ENCODE data around the gene ITGB1BP2. TPM values are rescaled to one million over a fixed set of nuclear protein-coding genes. Genes with fewer than 3 reads are reported as not detected.
"Not testable (repeated sequence)": the region's sequence is repeated elsewhere in the genome, so short reads cannot be mapped to it uniquely, and the experiment has no call there.

Gene ITGB1BP2
- total RNA-seq, 1 donor from 2014 or later, result 0.38 TPM

GRCh38 chrX:71302461-71303213, 1.1 kb downstream of the ITGB1BP2 start:
- Histone ChIP-seq H3K27ac (no peak overlapping the region), H3K27me3 (no peaks in the 10 kb centered on the region), H3K36me3 (peaks cover 23% of the 10 kb centered on the region), H3K4me3 (no peak overlapping the region), H3K4me1 (no peaks in the 10 kb centered on the region), H3K9me3 (no peaks in the 10 kb centered on the region)
- peak; percentile 33 for ATAC-seq
- intact Hi-C loops (cut with DNase I), result no loop called here
- no peak for DNase-seq
- TF ChIP-seq, protein P1, sequence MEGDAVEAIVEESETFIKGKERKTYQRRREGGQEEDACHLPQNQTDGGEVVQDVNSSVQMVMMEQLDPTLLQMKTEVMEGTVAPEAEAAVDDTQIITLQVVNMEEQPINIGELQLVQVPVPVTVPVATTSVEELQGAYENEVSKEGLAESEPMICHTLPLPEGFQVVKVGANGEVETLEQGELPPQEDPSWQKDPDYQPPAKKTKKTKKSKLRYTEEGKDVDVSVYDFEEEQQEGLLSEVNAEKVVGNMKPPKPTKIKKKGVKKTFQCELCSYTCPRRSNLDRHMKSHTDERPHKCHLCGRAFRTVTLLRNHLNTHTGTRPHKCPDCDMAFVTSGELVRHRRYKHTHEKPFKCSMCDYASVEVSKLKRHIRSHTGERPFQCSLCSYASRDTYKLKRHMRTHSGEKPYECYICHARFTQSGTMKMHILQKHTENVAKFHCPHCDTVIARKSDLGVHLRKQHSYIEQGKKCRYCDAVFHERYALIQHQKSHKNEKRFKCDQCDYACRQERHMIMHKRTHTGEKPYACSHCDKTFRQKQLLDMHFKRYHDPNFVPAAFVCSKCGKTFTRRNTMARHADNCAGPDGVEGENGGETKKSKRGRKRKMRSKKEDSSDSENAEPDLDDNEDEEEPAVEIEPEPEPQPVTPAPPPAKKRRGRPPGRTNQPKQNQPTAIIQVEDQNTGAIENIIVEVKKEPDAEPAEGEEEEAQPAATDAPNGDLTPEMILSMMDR (IDR thresholded peaks at IDR 0.05), result no peak

DNA sequence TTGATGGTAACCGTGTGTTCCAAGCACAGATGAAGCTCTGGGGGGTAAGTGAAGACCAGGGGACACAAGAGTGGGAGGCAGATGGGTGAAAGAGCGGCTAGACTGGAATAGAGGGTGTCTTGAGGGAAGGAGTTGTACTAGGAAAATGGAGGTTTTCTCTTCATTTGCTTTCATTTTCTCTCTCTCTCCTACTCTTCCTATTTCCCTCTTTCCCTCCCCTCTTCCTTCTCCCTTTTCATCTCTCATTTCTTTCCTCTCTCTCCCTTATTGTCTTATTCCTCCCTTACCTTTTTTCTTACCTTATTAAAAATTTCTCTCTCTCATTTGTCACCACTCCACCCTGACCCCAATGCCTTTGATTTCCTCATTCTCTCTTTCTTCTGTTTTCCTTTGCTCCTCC, 3.0 kb downstream of the ITGB1BP2 start:
- Histone ChIP-seq H3K9me3 (no peaks in the 10 kb centered on the region), H3K36me3 (peaks cover 4% of the 10 kb centered on the region), H3K4me1 (no peaks in the 10 kb centered on the region), H3K27me3 (no peaks in the 10 kb centered on the region), H3K4me3 (no peak overlapping the region), H3K27ac (no peak overlapping the region)
- intact Hi-C loops (cut with DNase I), result no loop called here
- ATAC-seq (no peak), DNase-seq (no peak)
- TF ChIP-seq, protein P1 (IDR thresholded peaks at IDR 0.05), result no peak

DNA sequence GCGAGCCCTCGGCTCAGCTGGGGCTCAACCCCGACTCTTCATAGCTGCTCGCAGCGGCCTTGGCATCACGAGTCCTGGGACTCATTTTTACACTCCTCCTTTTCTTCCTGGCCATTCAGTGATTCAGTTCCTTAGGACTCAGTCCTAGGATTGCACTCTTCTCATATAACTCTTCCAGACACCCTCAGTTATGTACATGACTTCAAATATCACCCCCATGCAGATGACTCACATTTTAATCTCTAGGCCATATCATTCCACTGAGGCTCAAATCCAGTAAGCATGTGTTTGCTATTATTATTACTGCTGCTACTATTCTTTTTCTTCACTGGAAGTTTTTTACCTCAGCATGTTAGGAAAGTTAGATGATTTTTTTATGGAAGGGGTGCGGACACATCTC, 14.4 kb downstream of the ITGB1BP2 start:
- no peak overlapping the region for H3K4me3 ChIP-seq
- no peaks in the 10 kb centered on the region for H3K36me3 ChIP-seq
- no peak overlapping the region for H3K27ac ChIP-seq
- H3K9me3 ChIP-seq, result no peaks in the 10 kb centered on the region
- H3K4me1 ChIP-seq, result no peaks in the 10 kb centered on the region
- ATAC-seq (no peak), DNase-seq (no peak)
- TF ChIP-seq, protein P1 (IDR thresholded peaks at IDR 0.05), result no peak
- intact Hi-C loops (cut with DNase I), result no loop called here
- H3K27me3 ChIP-seq, result no peaks in the 10 kb centered on the region

DNA sequence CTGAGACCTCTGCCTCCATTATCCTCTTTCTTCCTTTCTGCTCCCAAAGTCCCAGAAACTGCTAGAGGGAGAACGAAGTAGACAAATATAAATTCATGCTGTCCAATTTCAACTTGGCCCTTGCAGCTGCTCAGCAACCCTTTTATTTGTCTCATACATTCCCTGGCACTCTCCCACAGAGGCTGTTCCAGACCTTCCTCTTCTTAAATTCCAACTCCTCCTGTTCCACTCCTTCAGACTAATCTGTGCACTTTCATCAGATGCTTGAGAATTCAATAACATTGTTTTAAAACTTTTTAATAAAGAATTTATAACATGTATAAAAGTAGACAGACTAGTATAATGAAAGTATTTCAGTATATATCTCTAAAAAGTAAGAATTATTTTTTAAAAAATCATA, 15.4 kb downstream of the ITGB1BP2 start:
- H3K27ac ChIP-seq; H3K36me3 ChIP-seq; H3K27me3 ChIP-seq; H3K4me1 ChIP-seq; intact Hi-C loops (cut with DNase I); H3K9me3 ChIP-seq; ATAC-seq; DNase-seq; H3K4me3 ChIP-seq: not testable (repeated sequence)

GRCh38 chrX:71320126-71320525, 18.6 kb downstream of the ITGB1BP2 start:
- intact Hi-C loops (cut with DNase I), result no loop called here
- H3K27ac ChIP-seq, result no peak overlapping the region
- no peaks in the 10 kb centered on the region for H3K9me3 ChIP-seq
- no peaks in the 10 kb centered on the region for H3K27me3 ChIP-seq
- no peaks in the 10 kb centered on the region for H3K4me1 ChIP-seq
- ATAC-seq (no peak), DNase-seq (no peak)
- TF ChIP-seq, protein P1 (IDR thresholded peaks at IDR 0.05), result no peak
- H3K4me3 ChIP-seq, result no peak overlapping the region
- no peaks in the 10 kb centered on the region for H3K36me3 ChIP-seq

DNA sequence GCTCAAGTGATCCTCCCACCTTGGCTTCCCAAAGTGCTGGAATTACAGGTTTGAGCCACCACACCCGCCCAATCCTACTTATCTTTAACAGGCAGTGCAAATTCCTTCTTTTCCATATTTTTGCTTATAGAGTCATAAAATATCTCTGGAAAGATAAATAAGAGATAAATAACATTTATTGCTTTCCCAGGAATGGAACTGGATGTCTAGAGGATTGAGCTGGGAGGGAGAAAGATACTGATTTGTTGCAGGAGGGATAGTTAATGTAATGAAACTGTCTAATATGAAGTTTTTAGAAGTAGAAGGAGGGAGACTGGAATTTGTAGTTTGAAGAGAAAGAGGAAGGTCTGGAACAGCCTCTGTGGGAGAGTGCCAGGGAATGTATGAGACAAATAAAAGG, 20.2 kb downstream of the ITGB1BP2 start:
- Histone ChIP-seq H3K4me1 (no peaks in the 10 kb centered on the region), H3K4me3 (no peak overlapping the region), H3K27ac (no peak overlapping the region), H3K9me3 (no peaks in the 10 kb centered on the region), H3K27me3 (no peaks in the 10 kb centered on the region), H3K36me3 (no peaks in the 10 kb centered on the region)
- DNase-seq (no peak), ATAC-seq (no peak)
- intact Hi-C loops (cut with DNase I), result no loop called here
- TF ChIP-seq, protein P1 (IDR thresholded peaks at IDR 0.05), result no peak

DNA sequence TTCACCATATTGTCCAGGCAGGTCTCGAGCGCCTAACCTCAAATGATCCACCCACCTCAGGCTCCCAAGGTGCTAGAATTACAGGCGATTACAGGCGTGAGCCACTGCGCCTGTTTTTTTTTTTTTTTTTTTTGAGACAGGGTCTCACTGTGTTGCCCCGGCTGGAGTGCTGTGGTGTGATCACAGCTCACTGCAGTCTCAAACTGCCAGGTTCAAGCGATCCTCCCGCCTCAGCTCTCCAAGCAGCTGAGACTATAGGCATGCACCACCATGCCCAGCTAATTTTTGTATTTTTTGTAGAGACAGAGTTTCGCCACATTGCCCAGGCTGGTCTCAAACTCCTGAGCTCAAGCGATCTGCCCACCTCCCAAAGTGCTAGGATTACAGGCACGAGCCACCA, 22.9 kb downstream of the ITGB1BP2 start:
- H3K27ac ChIP-seq; H3K27me3 ChIP-seq; DNase-seq; intact Hi-C loops (cut with DNase I); H3K36me3 ChIP-seq; H3K4me3 ChIP-seq; ATAC-seq; H3K4me1 ChIP-seq; H3K9me3 ChIP-seq: not testable (repeated sequence)

Data from upper lobe of right lung (tissue), 1 donor.